K562 (cell line): ENCODE measurements around the gene ZNF385D. TPM values are rescaled to one million over a fixed set of nuclear protein-coding genes. Genes with fewer than 3 reads are reported as not detected.

Experiments
- ATAC-seq: fragments of 200-7000 bp; cut with Tn5 transposase; 3 replicates; pipeline ENCODE4 v1.9.1; 2020; ENCODE audit warnings: moderate library complexity
- BruUV-seq: library from RNA; stranded (reverse); fragments of 400-500 nt; replicated peaks from 2 replicates; lab custom pipeline; 2021; lab: Mats Ljungman, UMichigan
- CTCF ChIA-PET: fragments of 300-600 bp; formaldehyde crosslinking; extraction: SDS; loops from one replicate; lab custom pipeline; 2021; ENCODE audit warnings: low intra/inter-chr PET ratio; lab: Yijun Ruan, JAX
- POLR2A ChIA-PET: fragments of 300-600, 350-650 bp; sonication (Branson Sonifier 250); formaldehyde crosslinking; extraction: SDS; loops from one replicate; lab custom pipeline; 2021; ENCODE audit warnings: antibody characterized with exemption, inconsistent platforms; lab: Yijun Ruan, JAX
- DNase-seq, 4 experiments: peaks; one replicate each; pipeline versions ENCODE4 v3.0.0 to v3.0.0-alpha.2; 2011 to 2018; ENCODE audit warnings: low spot score in 3 of 4, mixed read lengths in 3 of 4; ENCODE audit errors: extremely low read depth in 1 of 4
- FAIRE-seq: peaks from 2 replicates; lab custom pipeline; 2011; peaks lifted over from hg19 to GRCh38; lab: Jason Lieb, UNC
- H2AFZ ChIP-seq: 2 replicates; pipeline ENCODE4 v1.6.0; 2011; ENCODE audit warnings: low read depth, low read length, control low read depth, inconsistent platforms
- H3K27ac ChIP-seq: fragments of 200-600 bp; 3 replicates; pipeline ENCODE4 v1.8.0; 2011; ENCODE audit warnings: low read depth, mild to moderate bottlenecking, control low read depth, inconsistent platforms, low read length, moderate library complexity, mixed read lengths; ENCODE audit errors: extremely low read depth
- H3K27me3 ChIP-seq, 2 experiments: fragments of 300-600 bp in 1 of 2; 2 replicates in 1 of 2; 3 replicates in 1 of 2; pipeline versions ENCODE4 v1.6.0 to v1.8.0; 2011; ENCODE audit warnings: inconsistent platforms in 2 of 2, low read length in 2 of 2, mild to moderate bottlenecking in 1 of 2, mixed read lengths in 1 of 2, moderate library complexity in 1 of 2; ENCODE audit not compliant: control insufficient read depth in 2 of 2, insufficient read depth in 2 of 2
- H3K36me3 ChIP-seq: fragments of 300-600 bp; 3 replicates; pipeline ENCODE4 v1.8.0; 2011; ENCODE audit warnings: mild to moderate bottlenecking, low read length, inconsistent platforms; ENCODE audit not compliant: control insufficient read depth, insufficient read depth
- H3K4me1 ChIP-seq, 2 experiments: fragments of 200-600 bp in 1 of 2; replicated peaks in 1 of 2; 2 replicates in 1 of 2; 3 replicates in 1 of 2; pipeline versions ENCODE4 v1.5.1 to v1.8.0; 2011; ENCODE audit warnings: inconsistent platforms in 2 of 2, low read length in 2 of 2, mild to moderate bottlenecking in 1 of 2, mixed read lengths in 1 of 2, moderate library complexity in 1 of 2; ENCODE audit not compliant: control insufficient read depth in 2 of 2, insufficient read depth in 2 of 2
- H3K4me2 ChIP-seq: 2 replicates; pipeline ENCODE4 v1.6.1; 2011; ENCODE audit warnings: low read length, control low read depth, inconsistent platforms, mixed read lengths; ENCODE audit not compliant: insufficient read depth
- H3K4me3 ChIP-seq: fragments of 200-600 bp; sonication (generic), shearing (Covaris generic); 2 replicates; pipeline ENCODE4 v1.5.1; 2016; ENCODE audit warnings: control low read depth, inconsistent platforms
- H3K79me2 ChIP-seq: fragments of 200-600 bp; 3 replicates; pipeline ENCODE4 v1.8.0; 2011; ENCODE audit warnings: low read length, inconsistent platforms; ENCODE audit not compliant: control insufficient read depth, insufficient read depth
- H3K9ac ChIP-seq, 2 experiments: 2 replicates each; pipeline versions ENCODE4 v1.6.0 to v1.6.1; 2011; ENCODE audit warnings: low read depth in 2 of 2, low read length in 2 of 2, control low read depth in 1 of 2, inconsistent platforms in 1 of 2, mild to moderate bottlenecking in 1 of 2, mixed read lengths in 1 of 2; ENCODE audit not compliant: insufficient read depth in 1 of 2
- H3K9me1 ChIP-seq: one replicate; pipeline ENCODE4 v1.6.0; 2011; ENCODE audit warnings: inconsistent platforms, mild to moderate bottlenecking, low read length, moderate library complexity; ENCODE audit not compliant: control insufficient read depth, insufficient read depth
- H3K9me3 ChIP-seq: replicated peaks from 2 replicates; pipeline ENCODE4 v1.5.1; 2011; ENCODE audit warnings: low read depth, low read length, inconsistent platforms; ENCODE audit not compliant: control insufficient read depth, insufficient read depth
- H4K20me1 ChIP-seq: replicated peaks from 2 replicates; pipeline ENCODE4 v1.6.1; 2011; ENCODE audit warnings: low read length, inconsistent platforms, mixed read lengths; ENCODE audit not compliant: control insufficient read depth, insufficient read depth
- ATF3 ChIP-seq, 2 experiments: fragments of 450-650 bp in 1 of 2; sonication (generic) in 1 of 2; formaldehyde crosslinking in 1 of 2; IDR thresholded peaks in 1 of 2; conservative IDR thresholded peaks in 1 of 2; 2 replicates each; pipeline versions ENCODE4 v1.6.1 to v1.8.1; 2016 to 2023; ENCODE audit warnings: mild to moderate bottlenecking in 2 of 2, moderate library complexity in 2 of 2, inconsistent platforms in 1 of 2, missing genetic modification reagents in 1 of 2
- CSDE1 ChIP-seq, 2 experiments: fragments of 450-650 bp; IDR thresholded peaks; 2 replicates each; pipeline ENCODE4 v1.6.1; 2016; ENCODE audit warnings: mild to moderate bottlenecking in 1 of 2
- ELF2 ChIP-seq: fragments of 250-450 bp; sonication (Bioruptor Pico); IDR thresholded peaks from 2 replicates; pipeline ENCODE4 v1.5.0; 2021; ENCODE audit warnings: mild to moderate bottlenecking
- FOXA3 ChIP-seq, 2 experiments: fragments of 450-650 bp in 1 of 2; sonication (generic) in 1 of 2; formaldehyde crosslinking; IDR thresholded peaks in 1 of 2; conservative IDR thresholded peaks in 1 of 2; 2 replicates each; pipeline versions ENCODE4 v1.4.0 to v1.8.0; 2020 to 2022; ENCODE audit warnings: mild to moderate bottlenecking in 2 of 2, missing genetic modification reagents in 1 of 2
- GTF2A2 ChIP-seq: IDR thresholded peaks from 2 replicates; pipeline ENCODE4 v1.6.1; 2016; ENCODE audit warnings: mild to moderate bottlenecking, missing genetic modification characterization, missing compliant biosample characterization
- HDAC2 ChIP-seq: fragments of 450-650 bp; IDR thresholded peaks from 2 replicates; pipeline ENCODE4 v1.6.1; 2016; ENCODE audit warnings: mild to moderate bottlenecking
- HDAC3 ChIP-seq: fragments of 450-650 bp; IDR thresholded peaks from 2 replicates; pipeline ENCODE4 v1.6.1; 2018; ENCODE audit warnings: borderline replicate concordance, mild to moderate bottlenecking, moderate library complexity; ENCODE audit not compliant: partially characterized antibody
- HNRNPH1 ChIP-seq: fragments of 200-400 bp; formaldehyde crosslinking; optimal IDR thresholded peaks from 2 replicates; pipeline ENCODE3; 2017; ENCODE audit warnings: low read depth, mild to moderate bottlenecking, low read length, moderate library complexity
- ILF3 ChIP-seq: fragments of 450-650 bp; IDR thresholded peaks from 2 replicates; pipeline ENCODE4 v1.6.1; 2018; ENCODE audit warnings: antibody characterized with exemption, mild to moderate bottlenecking, moderate library complexity, borderline replicate concordance
- NR2C2 ChIP-seq, 2 experiments: fragments of 200-800 bp in 1 of 2; sonication (Bioruptor generic) in 1 of 2; sonication (generic) in 1 of 2; formaldehyde crosslinking in 1 of 2; IDR thresholded peaks; 2 replicates each; pipeline versions ENCODE4 v1.6.1 to v1.8.0; 2016 to 2022; ENCODE audit warnings: mild to moderate bottlenecking in 1 of 2, missing compliant biosample characterization in 1 of 2, missing genetic modification characterization in 1 of 2, missing genetic modification reagents in 1 of 2
- NUFIP1 ChIP-seq: fragments of 450-650 bp; IDR thresholded peaks from 2 replicates; pipeline ENCODE4 v1.6.1; 2018; ENCODE audit not compliant: partially characterized antibody
- PTBP1 ChIP-seq: fragments of 200-400 bp; formaldehyde crosslinking; IDR thresholded peaks from 2 replicates; pipeline ENCODE4 v1.6.1; 2017; ENCODE audit warnings: low read depth, low read length
- SMARCA5 ChIP-seq: fragments of 450-650 bp; IDR thresholded peaks from 2 replicates; pipeline ENCODE4 v1.6.1; 2016
- ZNF253 ChIP-seq: fragments of 250-450 bp; sonication (Bioruptor Pico); conservative IDR thresholded peaks from 2 replicates; pipeline ENCODE4 v1.6.1; 2021; ENCODE audit warnings: mild to moderate bottlenecking
- in situ Hi-C: fragments of 300-500 bp; cut with MboI; formaldehyde crosslinking; loops from 4 replicates; pipeline ENCODE4 v1.15.0; 2018; ENCODE audit warnings: inconsistent platforms, mixed read lengths
- intact Hi-C: fragments of 100-400 bp; cut with micrococcal nuclease; formaldehyde crosslinking; loops from 2 replicates; pipeline ENCODE4 v1.14.2; 2022
- polyA plus RNA-seq, 8 experiments: library from polyadenylated mRNA; depleted of rRNA in 4 of 8; stranded (reverse) in 5 of 8; unstranded in 3 of 8; fragments of >200 nt; fragmentation: Nextera tagmentation in 2 of 8; fragmentation: Illumina TruSeq in 1 of 8; extraction: Ambion mirVana in 2 of 8; extraction: Trizol in 1 of 8; gene quantifications; 2 replicates each; pipeline versions ENCODE4 v1.2.1 to v1.2.3, GENCODE V29; 2011 to 2014; ENCODE audit warnings: inconsistent platforms in 1 of 8, missing spikeins in 1 of 8
- total RNA-seq, 7 experiments: library from RNA; depleted of rRNA in 6 of 7; stranded (reverse); fragments of >200 nt in 6 of 7; fragmentation: Illumina TruSeq in 2 of 7; extraction: Trizol in 2 of 7; gene quantifications; 2 replicates each; pipeline versions ENCODE4 v1.2.1 to v1.2.3, GENCODE V29; 2011 to 2021; ENCODE audit warnings: low replicate concordance in 1 of 7

Gene ZNF385D
- total and polyA plus RNA-seq, 9 of the 15 experiments (the other 6 are each of a cell fraction or from before 2014, with no cell fraction given), result 0.14 to 1.7 (median 0.51) TPM

GRCh38 chr3:21477541-21478288, 273.3 kb downstream of the ZNF385D start:
- FAIRE-seq, result no peak
- Histone ChIP-seq H3K79me2 (no peaks in the 10 kb centered on the region), H4K20me1 (no peaks in the 10 kb centered on the region), H3K4me1 (no peaks in the 10 kb centered on the region), H3K9me3 (no peaks in the 10 kb centered on the region), H3K9me1 (no peaks in the 10 kb centered on the region), H3K9ac (no peak overlapping the region), H3K4me3 (no peak overlapping the region), H3K27me3 (no peaks in the 10 kb centered on the region), H3K36me3 (no peaks in the 10 kb centered on the region), H3K4me2 (no peak overlapping the region), H3K27ac (no peak overlapping the region), H2AFZ (no peak overlapping the region)
- POLR2A ChIA-PET, result no interaction called here
- DNase-seq, result no peak
- ATAC-seq, result no peak
- intact Hi-C loops, result no loop called here
- CTCF ChIA-PET, result no interaction called here
- BruUV-seq, result no TSS peak
- no peak for TF ChIP-seq SMARCA5
- no peak for TF ChIP-seq NUFIP1
- no peak for TF ChIP-seq CSDE1 (IDR thresholded peaks at IDR 0.05)
- TF ChIP-seq HDAC2, result no peak
- TF ChIP-seq HDAC3, result no peak
- no peak for TF ChIP-seq FOXA3 (CRISPR knock-in tag; conservative IDR thresholded peaks at IDR 0.05 in 1 of 2, IDR thresholded peaks at IDR 0.05 in 1 of 2)
- TF ChIP-seq NR2C2 (CRISPR knock-in tag; IDR thresholded peaks at IDR 0.05), result no peak
- TF ChIP-seq NR2C2 (tag; IDR thresholded peaks at IDR 0.05), result no peak
- no peak for TF ChIP-seq ILF3
- no peak for TF ChIP-seq ELF2 (CRISPR knock-in tag)
- TF ChIP-seq ZNF253 (CRISPR knock-in tag), result no peak
- TF ChIP-seq ATF3 (IDR thresholded peaks at IDR 0.05), result no peak
- TF ChIP-seq ATF3 (CRISPR knock-in tag; conservative IDR thresholded peaks at IDR 0.05), result no peak
- no peak for TF ChIP-seq PTBP1
- no peak for TF ChIP-seq GTF2A2 (tag)
- no peak for TF ChIP-seq HNRNPH1
- in situ Hi-C loops, result no loop called here
